DMS114 treated with DMSO at 0.1 percent for 48 hours (cell line): ENCODE data around the gene PDE8A.
A peak's percentile ranks its signal among the peaks of the same experiment; 100 is the strongest.

Experiments
- DNase-seq: peaks from one replicate; lab custom pipeline; 2025; ENCODE audit not compliant: unreplicated experiment; lab: John Stamatoyannopoulos, UW

Gene PDE8A

GRCh38 chr15:85031086-85031943 is 49.7 kb downstream of the PDE8A start:
- DNase-seq, result no peak

DNA sequence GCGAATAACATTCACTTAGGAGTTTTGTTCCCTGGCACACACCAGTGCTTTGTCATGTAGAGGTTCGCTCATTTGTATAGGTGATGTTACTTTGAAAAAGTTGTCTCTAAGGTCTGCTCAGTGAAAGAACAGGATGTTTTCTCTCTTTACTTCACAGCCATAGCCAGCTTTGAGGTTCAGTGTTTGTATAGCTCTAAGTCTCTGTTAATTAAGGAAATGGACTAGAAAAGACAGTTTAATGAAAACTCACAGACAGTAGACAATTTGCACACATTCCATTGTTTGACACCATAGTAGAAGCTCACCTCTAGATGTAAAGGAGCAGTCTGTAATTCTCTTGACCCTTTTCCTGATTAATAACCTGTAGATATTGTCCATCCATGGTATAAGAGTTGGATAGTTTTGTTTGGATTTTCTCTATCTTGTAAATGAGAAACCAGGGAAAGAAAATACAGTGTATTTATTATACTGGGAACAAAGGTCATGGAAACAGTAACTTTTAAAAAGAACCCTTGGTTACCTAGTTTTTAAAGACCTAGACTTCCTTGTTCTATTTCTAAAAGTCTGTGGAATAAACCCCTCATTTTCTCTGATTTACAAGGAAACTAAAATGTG is 50.4 kb downstream of the PDE8A start:
- DNase-seq, result no peak

DNA sequence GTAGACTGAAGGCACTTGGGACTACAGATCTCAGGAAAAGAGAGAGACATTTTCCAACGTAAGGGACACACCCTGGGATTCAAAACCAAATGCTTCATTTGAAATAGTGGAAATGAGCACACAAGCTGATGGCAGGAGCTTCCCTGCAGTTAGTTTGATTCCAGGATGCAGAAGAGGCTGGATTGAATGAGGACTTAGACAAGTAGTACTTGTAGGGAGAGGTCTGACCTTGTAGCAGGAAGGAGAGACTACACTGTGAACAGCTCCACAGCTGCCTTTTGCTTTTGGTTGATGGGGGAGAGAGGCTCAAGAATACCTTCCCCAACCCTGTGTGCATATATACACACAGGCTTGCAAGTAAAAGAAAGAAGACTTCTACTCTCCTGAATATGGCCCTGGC is 51.5 kb downstream of the PDE8A start:
- DNase-seq, result no peak

DNA sequence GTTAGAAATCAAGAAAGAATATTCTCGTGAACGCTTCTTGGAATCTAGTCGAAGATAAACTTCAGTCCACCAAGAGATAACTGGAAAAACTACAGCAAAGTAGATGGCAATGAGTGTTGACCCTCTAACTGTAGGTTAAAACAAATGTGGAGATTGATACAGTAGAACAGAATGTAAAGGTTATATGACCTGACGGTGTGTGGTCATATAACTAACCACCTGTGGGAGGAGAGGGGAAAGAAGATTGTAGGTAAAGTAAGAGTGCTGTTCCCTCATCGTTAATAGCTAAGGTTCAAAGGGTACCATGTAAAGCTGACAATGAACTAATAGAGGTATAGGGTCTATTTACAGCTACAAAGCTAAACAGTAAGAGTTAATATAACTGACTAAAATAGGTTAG is 52.6 kb downstream of the PDE8A start:
- no peak for DNase-seq

GRCh38 chr15:85035980-85036379 is 54.3 kb downstream of the PDE8A start:
- DNase-seq, result no peak

DNA sequence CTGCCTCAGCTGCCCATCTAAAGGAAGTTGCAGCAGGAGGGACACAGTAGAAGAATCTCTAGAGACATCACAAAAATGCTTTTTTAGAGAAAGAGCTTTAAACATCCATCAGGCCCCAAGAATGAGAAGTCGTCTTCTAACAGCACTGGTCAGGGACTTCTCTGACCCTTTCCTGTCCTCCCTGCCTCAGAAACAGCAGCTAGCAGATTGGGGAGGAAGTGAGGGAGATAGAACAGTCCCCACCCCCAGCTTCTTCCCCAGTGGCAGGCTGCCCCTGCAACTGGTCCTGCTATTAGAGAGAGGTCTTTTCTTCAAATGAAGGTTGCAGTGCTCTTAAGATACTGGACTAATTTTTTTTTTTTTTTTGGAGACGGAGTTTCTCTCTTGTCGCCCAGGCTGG is 55.1 kb downstream of the PDE8A start:
- no peak for DNase-seq

DNA sequence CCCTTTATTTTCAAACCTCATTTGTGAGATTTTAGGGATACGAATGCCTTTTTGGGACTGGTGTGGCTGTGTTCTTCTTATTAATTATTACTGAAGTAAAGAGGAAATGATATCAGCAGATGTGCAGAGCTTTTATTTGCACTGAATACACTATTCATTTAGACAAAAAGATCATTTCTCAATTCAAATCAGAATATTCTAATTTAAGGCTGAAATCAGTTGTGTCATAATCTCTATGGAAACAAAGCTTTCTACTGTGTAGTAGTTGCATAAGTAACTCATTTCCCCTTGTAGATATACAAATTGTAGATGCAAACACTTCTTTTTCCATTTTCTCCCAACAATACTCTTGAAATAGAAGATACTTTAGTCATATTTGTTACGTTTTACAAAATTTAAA is 56.0 kb downstream of the PDE8A start:
- DNase-seq, result no peak

DNA sequence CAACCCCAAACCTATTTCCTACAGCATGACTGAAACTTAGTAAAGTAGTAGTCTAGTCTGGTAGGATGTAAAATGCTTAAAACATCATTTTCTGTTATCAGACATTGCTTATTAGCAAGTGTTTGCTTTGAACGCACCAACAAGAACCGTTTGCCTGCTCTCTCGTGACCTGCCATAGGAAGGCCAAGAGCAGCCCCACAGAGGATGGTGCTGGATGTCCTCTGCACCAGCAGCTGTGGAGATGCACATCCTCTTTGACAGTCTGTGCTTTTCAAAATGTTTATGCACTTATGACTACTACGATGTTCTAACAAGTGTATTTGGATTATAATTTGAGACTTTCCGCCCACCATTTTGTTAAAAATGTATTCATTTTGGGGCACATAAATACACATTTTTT is 59.6 kb downstream of the PDE8A start:
- no peak for DNase-seq

- DNase-seq, result peak; percentile 58
Measured at GRCh38 chr15:85044251-85044853, 62.7 kb downstream of the PDE8A start.

GRCh38 chr15:85044894-85045293 is 63.2 kb downstream of the PDE8A start:
- DNase-seq, result no peak

DNA sequence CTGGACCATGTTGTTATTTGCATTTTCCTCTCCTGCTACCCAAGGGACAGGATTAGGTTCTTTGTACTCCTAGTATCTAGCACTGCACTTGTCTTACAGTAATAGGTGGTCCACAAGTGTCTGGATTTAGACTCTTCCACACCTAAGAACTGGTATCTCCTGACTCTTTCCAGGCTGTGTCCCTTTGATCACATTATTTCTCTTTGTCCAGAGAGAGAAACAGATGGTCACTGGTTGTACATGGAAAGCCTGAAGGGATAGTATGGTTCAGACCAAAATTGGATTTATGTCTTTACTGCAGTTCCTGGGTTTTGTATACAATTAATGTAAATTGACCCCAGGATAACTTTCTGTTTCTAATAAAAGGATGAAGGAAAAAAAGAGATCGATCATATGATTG is 64.0 kb downstream of the PDE8A start:
- DNase-seq, result no peak

GRCh38 chr15:85047271-85047948 is 65.8 kb downstream of the PDE8A start:
- peak; percentile 20 for DNase-seq

- no peak for DNase-seq
Measured at GRCh38 chr15:85048430-85048829, 66.8 kb downstream of the PDE8A start.

- DNase-seq, result no peak
Measured at GRCh38 chr15:85049805-85050204, 68.1 kb downstream of the PDE8A start.

DNA sequence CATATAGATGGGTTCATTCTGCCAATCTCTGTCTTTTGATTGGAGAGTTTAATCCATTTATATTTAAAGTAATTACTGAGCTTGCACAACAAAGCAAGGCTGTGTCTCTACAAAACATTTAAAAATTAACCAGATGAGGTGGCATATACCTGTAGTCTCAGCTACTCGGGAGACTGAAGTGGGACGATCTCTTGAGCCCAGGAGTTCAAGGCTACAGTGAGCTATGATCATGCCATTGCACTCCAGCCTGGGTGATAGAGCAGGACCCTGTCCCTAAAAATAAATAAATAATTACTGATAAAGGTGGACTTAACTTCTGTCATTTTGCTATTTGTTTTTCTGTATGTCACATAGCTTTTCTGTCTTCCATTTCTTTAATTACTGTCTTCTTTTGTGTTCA is 78.1 kb downstream of the PDE8A start:
- no peak for DNase-seq

DNA sequence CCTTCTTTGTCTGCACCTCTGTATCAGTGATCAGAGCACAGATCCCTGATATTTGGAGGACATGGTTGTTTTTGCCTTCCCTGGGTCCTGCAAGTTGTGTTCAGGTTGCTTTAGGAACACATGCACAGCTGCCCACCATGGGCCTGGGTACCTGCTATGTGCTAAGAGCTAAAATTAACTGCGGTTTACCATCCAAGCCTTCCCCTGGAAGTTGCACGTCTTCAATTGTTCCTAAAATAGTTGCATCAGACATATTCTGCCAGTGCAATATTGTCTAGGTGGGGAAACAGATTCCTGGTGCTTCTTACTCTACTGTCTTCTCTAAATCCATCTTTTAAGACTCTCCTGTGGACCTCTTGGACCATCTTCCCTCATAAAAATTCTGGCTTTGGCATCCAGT is 80.9 kb downstream of the PDE8A start:
- DNase-seq, result no peak

DNA sequence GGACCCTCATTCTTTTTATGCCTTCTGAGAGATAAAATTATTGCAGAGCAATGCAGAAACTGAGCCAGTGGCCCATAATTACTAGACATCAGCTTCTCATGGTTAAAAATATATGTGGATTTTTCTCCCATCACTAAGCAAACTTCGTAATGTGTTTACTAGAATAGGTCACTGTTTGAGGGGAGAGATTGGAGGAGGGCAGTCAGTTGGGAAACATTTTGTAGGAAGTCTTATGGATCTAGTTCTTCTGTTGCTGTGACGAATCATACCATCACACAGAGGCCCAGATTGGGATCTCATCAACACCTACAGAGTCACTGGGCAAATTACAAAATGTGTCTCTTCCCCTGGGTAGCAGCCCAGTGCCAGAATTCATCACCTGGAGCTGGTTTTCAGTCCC is 81.4 kb downstream of the PDE8A start:
- no peak for DNase-seq

DNA sequence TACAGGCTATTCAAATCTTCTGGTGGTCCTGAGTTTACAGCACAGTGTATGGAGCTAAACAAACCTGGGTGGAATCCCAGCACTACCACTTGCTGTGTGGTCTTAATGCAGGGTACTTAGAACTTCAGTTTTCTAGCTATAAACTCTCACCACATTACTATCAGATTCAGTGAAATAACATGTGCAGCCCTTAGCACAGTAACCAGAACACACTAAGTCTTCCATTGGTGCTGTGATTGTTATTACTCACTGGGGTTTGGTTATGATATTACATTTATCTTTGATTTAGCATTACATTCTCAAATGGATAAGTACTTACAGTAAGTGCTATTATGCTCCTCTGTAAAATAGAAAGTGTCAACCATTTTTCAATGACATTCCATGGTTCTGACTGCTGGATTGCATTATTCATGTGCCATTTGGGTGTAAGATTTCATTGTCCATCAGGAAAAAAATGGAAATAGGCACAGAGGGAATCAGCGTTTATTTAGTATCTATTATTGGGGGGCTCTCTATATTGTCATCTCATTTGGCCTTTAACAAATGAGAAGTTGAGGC is 81.9 kb downstream of the PDE8A start:
- DNase-seq, result no peak

DNA sequence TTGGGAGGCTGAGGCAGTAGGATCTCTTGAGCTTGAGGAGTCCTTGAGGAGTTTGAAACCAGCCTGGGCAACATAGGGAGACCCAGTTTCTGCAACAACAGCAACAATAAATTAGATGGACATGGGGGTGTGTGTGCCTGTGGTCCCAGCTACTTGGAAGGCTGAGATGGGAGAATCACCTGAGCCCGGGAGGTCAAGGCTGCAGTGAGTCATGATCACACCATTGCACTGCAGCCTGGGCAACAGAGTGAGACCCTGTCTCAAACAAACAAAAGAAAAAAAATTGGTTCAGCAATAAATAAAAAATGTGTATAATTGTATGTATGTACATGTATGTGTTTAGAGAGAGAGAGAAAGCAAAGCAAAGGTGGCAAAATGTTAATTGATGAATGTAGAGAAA is 83.1 kb downstream of the PDE8A start:
- DNase-seq, result no peak

DNA sequence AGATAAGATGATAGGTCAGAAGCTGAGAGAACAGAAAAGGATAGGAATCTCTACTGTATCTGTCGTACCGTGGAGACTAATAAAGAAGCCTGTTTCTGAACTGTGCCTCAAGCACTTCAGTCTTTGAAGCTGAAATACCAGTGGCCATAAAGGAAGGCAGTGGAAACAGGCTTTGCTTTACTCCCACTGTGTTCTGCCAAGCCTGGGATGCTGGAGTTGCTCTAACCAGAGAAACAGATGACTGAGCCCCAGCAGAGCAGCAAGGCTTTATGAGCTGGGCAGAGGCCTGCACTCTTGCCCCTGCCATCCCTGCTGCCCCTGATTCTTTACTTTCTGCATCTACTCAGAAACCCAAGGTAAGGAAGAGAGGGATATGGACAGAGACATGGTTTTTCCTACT is 89.4 kb downstream of the PDE8A start:
- no peak for DNase-seq

- no peak for DNase-seq
Measured at GRCh38 chr15:85071504-85071903, 89.8 kb downstream of the PDE8A start.
